SK-N-SH (cell line): ENCODE results near the gene CHPF. TPM values are rescaled to one million over a fixed set of nuclear protein-coding genes. Genes with fewer than 3 reads are reported as not detected.
A peak's percentile ranks its signal among the peaks of the same experiment; 100 is the strongest.

Source experiments
- CTCF ChIA-PET: fragments of 300-600, 350-600 bp; formaldehyde crosslinking; extraction: SDS; loops from one replicate; lab custom pipeline; 2021; lab: Yijun Ruan, JAX
- POLR2A ChIA-PET: fragments of 350-600 bp; sonication (Branson Sonifier 250); formaldehyde crosslinking; extraction: SDS; loops from one replicate; lab custom pipeline; 2020; ENCODE audit warnings: antibody characterized with exemption, inconsistent platforms; lab: Yijun Ruan, JAX
- DNase-seq: peaks from one replicate; pipeline ENCODE4 v3.0.0; 2012
- H2AFZ ChIP-seq: fragments of 200-600 bp; sonication (generic); 2 replicates; pipeline ENCODE4 v1.8.1; 2016; ENCODE audit warnings: antibody characterized with exemption, mild to moderate bottlenecking, low read depth
- H3F3A ChIP-seq: fragments of 200-600 bp; sonication (generic); replicated peaks from 2 replicates; pipeline ENCODE3; 2016; ENCODE audit warnings: antibody characterized with exemption, mild to moderate bottlenecking; ENCODE audit not compliant: insufficient read depth
- H3K27ac ChIP-seq, 2 experiments: fragments of 200-500 bp in 1 of 2; fragments of 200-600 bp in 1 of 2; sonication (Bioruptor generic) in 1 of 2; sonication (generic), shearing (Covaris generic) in 1 of 2; 2 replicates each; pipeline versions ENCODE4 v1.5.1 to v1.6.1; 2014 to 2016; ENCODE audit warnings: low read depth in 2 of 2, inconsistent platforms in 1 of 2, low read length in 1 of 2, mild to moderate bottlenecking in 1 of 2, mixed read lengths in 1 of 2
- H3K27me3 ChIP-seq: fragments of 200-600 bp; sonication (generic), shearing (Covaris generic); 2 replicates; pipeline ENCODE4 v1.6.1; 2016; ENCODE audit warnings: mixed run types; ENCODE audit not compliant: insufficient read depth
- H3K36me3 ChIP-seq, 2 experiments: fragments of 200-500 bp in 1 of 2; fragments of 200-600 bp in 1 of 2; sonication (Bioruptor generic) in 1 of 2; sonication (generic) in 1 of 2; replicated peaks in 1 of 2; 2 replicates each; pipeline versions ENCODE3 to v1.5.1; 2014 to 2016; ENCODE audit warnings: low read length in 1 of 2, mild to moderate bottlenecking in 1 of 2; ENCODE audit not compliant: insufficient read depth in 2 of 2, control insufficient read depth in 1 of 2
- H3K4me1 ChIP-seq, 2 experiments: fragments of 200-500 bp in 1 of 2; fragments of 200-600 bp in 1 of 2; sonication (Bioruptor generic) in 1 of 2; sonication (generic), shearing (Covaris generic) in 1 of 2; 2 replicates each; pipeline versions ENCODE4 v1.5.1 to v1.6.1; 2014 to 2016; ENCODE audit warnings: low read depth in 1 of 2, low read length in 1 of 2, mixed run types in 1 of 2; ENCODE audit not compliant: insufficient read depth in 2 of 2, control insufficient read depth in 1 of 2
- H3K4me2 ChIP-seq: fragments of 200-600 bp; sonication (generic), shearing (Covaris generic); 2 replicates; pipeline ENCODE4 v1.6.1; 2017; ENCODE audit warnings: mixed run types
- H3K4me3 ChIP-seq, 2 experiments: fragments of 200-500 bp in 1 of 2; fragments of 200-600 bp in 1 of 2; sonication (Bioruptor generic) in 1 of 2; sonication (generic), shearing (Covaris generic) in 1 of 2; 2 replicates each; pipeline versions ENCODE4 v1.5.1 to v1.8.1; 2014 to 2016; ENCODE audit warnings: low read depth in 2 of 2, inconsistent platforms in 1 of 2, low read length in 1 of 2, mild to moderate bottlenecking in 1 of 2, mixed read lengths in 1 of 2, moderate library complexity in 1 of 2
- H3K79me2 ChIP-seq: fragments of 200-600 bp; sonication (generic); 2 replicates; pipeline ENCODE4 v1.8.1; 2017; ENCODE audit warnings: mild to moderate bottlenecking; ENCODE audit not compliant: insufficient read depth
- H3K9ac ChIP-seq: fragments of 200-600 bp; sonication (generic); 2 replicates; pipeline ENCODE4 v1.6.1; 2017; ENCODE audit warnings: mixed run types
- H3K9me2 ChIP-seq: fragments of 200-600 bp; sonication (generic); 2 replicates; pipeline ENCODE4 v1.6.1; 2017; ENCODE audit warnings: mixed run types
- H3K9me3 ChIP-seq: fragments of 200-600 bp; sonication (generic); 2 replicates; pipeline ENCODE4 v1.6.1; 2017; ENCODE audit warnings: mixed run types, mild to moderate bottlenecking, moderate library complexity
- H4K20me1 ChIP-seq: fragments of 200-600 bp; sonication (generic); 2 replicates; pipeline ENCODE4 v1.6.1; 2017; ENCODE audit warnings: mild to moderate bottlenecking, mixed run types; ENCODE audit not compliant: insufficient read depth
- CHD2 ChIP-seq: fragments of 150-350 bp; IDR thresholded peaks from 2 replicates; pipeline ENCODE4 v1.6.1; 2018; ENCODE audit warnings: low read length; ENCODE audit not compliant: partially characterized antibody
- EP300 ChIP-seq, 2 experiments: IDR thresholded peaks; 2 replicates each; pipeline versions ENCODE4 v1.4.0 to v1.6.1; 2012; ENCODE audit warnings: borderline replicate concordance in 1 of 2, low read depth in 1 of 2, low read length in 1 of 2
- EZH2phosphoT487 ChIP-seq: fragments of 200-600 bp; sonication (generic); IDR thresholded peaks from 2 replicates; pipeline ENCODE4 v1.6.1; 2017; ENCODE audit warnings: low read depth, mixed run types, mild to moderate bottlenecking, antibody characterized with exemption, moderate library complexity, borderline replicate concordance
- GABPA ChIP-seq: IDR thresholded peaks from 2 replicates; pipeline ENCODE4 v1.4.0; 2012; ENCODE audit warnings: low read depth, mild to moderate bottlenecking
- GATA2 ChIP-seq: sonication (generic); formaldehyde crosslinking; IDR thresholded peaks from 2 replicates; pipeline ENCODE4 v1.5.0; 2020; ENCODE audit warnings: mild to moderate bottlenecking, missing genetic modification reagents
- JUND ChIP-seq: IDR thresholded peaks from 2 replicates; pipeline ENCODE4 v1.4.0; 2012
- RAD21 ChIP-seq: IDR thresholded peaks from 2 replicates; pipeline ENCODE4 v1.6.1; 2012; ENCODE audit warnings: mild to moderate bottlenecking, low read length
- RXRA ChIP-seq: IDR thresholded peaks from 2 replicates; pipeline ENCODE4 v1.4.0; 2012; ENCODE audit warnings: low read depth, mild to moderate bottlenecking, borderline replicate concordance
- SMC3 ChIP-seq: IDR thresholded peaks from 2 replicates; pipeline ENCODE4 v1.6.1; 2012; ENCODE audit warnings: low read depth, low read length, improper control_type of control experiment
- TCF12 ChIP-seq: IDR thresholded peaks from 2 replicates; pipeline ENCODE4 v1.4.0; 2012
- TEAD4 ChIP-seq: IDR thresholded peaks from 2 replicates; pipeline ENCODE4 v1.4.0; 2012; ENCODE audit warnings: mild to moderate bottlenecking, borderline replicate concordance; ENCODE audit not compliant: insufficient read depth
- WGBS: methylation state at CpG from one replicate; pipeline ENCODE4 v1.1.6; 2017; ENCODE audit warnings: low lambda C conversion rate; 5-methylcytosine and 5-hydroxymethylcytosine counted together
- polyA plus RNA-seq, 3 experiments: library from polyadenylated mRNA; depleted of rRNA; stranded (reverse); fragments of >200 nt; gene quantifications; 2 replicates each; pipeline ENCODE4 v1.2.3, GENCODE V29; 2012
- TF ChIP-seq, protein P1 (sequence below): IDR thresholded peaks from 2 replicates; pipeline ENCODE4 v1.4.0; 2012; ENCODE audit warnings: low read depth, borderline replicate concordance
- TF ChIP-seq, protein P2 (sequence below): fragments of 150-350 bp; IDR thresholded peaks from 2 replicates; pipeline ENCODE4 v1.6.1; 2017; ENCODE audit warnings: antibody characterized with exemption, low read length, low read depth, borderline replicate concordance
- TF ChIP-seq, protein P3 (sequence below): IDR thresholded peaks from 2 replicates; pipeline ENCODE4; 2012
- TF ChIP-seq, protein P4 (sequence below): fragments of 200-600 bp; sonication (generic); IDR thresholded peaks from 2 replicates; pipeline ENCODE4 v1.6.1; 2017; ENCODE audit warnings: antibody characterized with exemption, mild to moderate bottlenecking, moderate library complexity
- TF ChIP-seq, protein P5 (sequence below): IDR thresholded peaks from 2 replicates; pipeline ENCODE4 v1.6.1; 2012; ENCODE audit warnings: mild to moderate bottlenecking, low read depth, low read length, moderate library complexity
- TF ChIP-seq, protein P6 (sequence below): IDR thresholded peaks from 2 replicates; pipeline ENCODE4 v1.4.0; 2012; ENCODE audit warnings: low read depth, borderline replicate concordance

Gene CHPF
- polyA plus RNA-seq, 1 of the 3 experiments (the other 2 are of a cell fraction), result 141 TPM

DNA sequence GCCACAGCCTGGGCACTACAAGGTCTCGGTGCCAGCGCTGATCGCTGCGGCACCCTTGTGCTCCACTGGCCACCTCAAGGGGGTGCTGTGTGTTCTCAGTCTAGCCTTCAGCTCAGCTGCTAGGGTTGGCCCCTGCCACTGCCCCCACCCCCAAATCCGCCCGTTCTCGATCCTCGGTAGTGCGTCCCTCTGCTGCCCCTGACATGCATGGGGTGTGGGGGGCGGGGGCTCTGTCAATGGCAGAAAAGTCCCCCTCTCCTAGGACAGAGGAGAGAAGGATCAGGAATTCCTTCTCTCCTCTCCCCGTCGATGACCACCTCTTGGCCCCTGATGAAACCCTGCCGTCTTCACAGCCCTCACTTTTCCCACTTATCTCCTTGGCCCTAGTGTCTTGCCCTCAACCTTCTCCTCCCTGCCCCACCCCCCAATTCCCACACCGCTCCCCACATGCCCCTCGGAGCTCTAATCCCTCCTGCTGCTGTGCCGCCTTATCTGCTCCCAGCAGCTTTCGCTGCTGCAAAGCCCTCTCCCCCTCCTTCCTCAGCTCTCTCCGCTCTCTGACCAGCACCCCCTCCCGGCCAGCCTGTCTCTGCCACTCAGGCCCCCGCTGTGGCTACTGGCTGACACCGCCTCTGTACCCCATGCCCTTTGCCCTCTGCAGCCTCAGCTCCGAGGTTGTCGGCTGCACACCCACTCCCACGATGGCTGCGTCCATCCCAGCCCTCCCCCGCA lies 33.7 kb downstream of the CHPF start (continued):
- peak; percentile 77 for TF ChIP-seq RAD21
- TF ChIP-seq JUND, result no peak
- TF ChIP-seq, protein P1, sequence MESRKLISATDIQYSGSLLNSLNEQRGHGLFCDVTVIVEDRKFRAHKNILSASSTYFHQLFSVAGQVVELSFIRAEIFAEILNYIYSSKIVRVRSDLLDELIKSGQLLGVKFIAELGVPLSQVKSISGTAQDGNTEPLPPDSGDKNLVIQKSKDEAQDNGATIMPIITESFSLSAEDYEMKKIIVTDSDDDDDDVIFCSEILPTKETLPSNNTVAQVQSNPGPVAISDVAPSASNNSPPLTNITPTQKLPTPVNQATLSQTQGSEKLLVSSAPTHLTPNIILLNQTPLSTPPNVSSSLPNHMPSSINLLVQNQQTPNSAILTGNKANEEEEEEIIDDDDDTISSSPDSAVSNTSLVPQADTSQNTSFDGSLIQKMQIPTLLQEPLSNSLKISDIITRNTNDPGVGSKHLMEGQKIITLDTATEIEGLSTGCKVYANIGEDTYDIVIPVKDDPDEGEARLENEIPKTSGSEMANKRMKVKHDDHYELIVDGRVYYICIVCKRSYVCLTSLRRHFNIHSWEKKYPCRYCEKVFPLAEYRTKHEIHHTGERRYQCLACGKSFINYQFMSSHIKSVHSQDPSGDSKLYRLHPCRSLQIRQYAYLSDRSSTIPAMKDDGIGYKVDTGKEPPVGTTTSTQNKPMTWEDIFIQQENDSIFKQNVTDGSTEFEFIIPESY, result no peak
- no peak for TF ChIP-seq RXRA
- TF ChIP-seq, protein P2, sequence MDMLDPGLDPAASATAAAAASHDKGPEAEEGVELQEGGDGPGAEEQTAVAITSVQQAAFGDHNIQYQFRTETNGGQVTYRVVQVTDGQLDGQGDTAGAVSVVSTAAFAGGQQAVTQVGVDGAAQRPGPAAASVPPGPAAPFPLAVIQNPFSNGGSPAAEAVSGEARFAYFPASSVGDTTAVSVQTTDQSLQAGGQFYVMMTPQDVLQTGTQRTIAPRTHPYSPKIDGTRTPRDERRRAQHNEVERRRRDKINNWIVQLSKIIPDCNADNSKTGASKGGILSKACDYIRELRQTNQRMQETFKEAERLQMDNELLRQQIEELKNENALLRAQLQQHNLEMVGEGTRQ, result no peak
- TF ChIP-seq GATA2 (CRISPR knock-in tag), result peak; percentile 67; the same call in 1 of the 2 replicates
- TF ChIP-seq EZH2phosphoT487, result no peak
- TF ChIP-seq TEAD4, result no peak

DNA sequence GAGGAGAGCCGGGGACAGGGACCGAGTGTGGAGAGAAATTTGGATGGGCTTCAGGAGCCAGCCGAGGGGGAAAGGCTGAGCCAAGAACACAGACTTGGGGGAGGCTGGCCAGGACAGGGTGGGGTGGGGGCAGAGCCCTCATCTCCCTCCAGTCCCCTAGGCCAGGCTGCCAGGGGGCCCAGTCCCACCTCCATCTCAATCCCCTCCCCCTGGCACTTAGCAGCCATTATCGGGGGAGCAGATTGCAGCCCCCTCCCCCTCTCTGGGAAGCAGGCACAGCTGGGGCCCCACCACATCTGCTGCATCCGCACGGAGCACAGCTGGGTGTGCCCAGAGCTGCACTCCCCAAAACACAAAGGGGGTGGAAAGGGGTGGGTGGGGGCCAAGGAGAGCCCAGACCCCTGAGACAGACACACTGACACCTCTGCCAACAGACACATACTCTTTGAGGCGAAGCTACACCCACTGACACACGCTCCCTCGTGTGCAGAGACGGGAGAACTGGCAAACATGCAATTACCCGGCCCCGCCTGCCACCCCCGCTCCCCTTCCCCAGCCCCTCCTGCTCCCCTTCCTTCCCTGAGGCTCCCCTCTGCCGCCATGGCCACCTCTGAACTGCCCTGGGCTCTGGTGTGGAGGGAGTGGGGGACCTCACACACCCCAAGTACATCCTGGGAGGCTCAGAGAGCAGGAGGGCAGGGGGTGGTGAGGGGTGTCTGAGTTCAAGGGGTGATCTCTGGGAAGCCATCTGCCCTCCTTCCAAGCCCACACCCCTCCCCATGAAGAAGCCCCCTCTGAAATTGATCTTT lies 34.4 kb downstream of the CHPF start:
- peak; percentile 60 for DNase-seq
- 10% methylated on average over 5 of the region's 14 CpGs for WGBS
- peaks cover 0 to 16% of the 10 kb centered on the region in 2 experiments for H3K36me3 ChIP-seq
- no peak overlapping the region for H2AFZ ChIP-seq
- peak overlapping the region in 1 of 2 experiments; percentile 96; a peak in 2 of 4 replicates for H3K27ac ChIP-seq
- H3F3A ChIP-seq, result no peaks in the 10 kb centered on the region
- H3K79me2 ChIP-seq, result no peaks in the 10 kb centered on the region
- H3K4me1 ChIP-seq, result peaks cover 3 to 99% of the 10 kb centered on the region in 2 experiments; a peak in 2 of 4 replicates
- no peaks in the 10 kb centered on the region for H4K20me1 ChIP-seq
- CTCF ChIA-PET, result interaction anchor here (0.9 to 62.1 kb wide), 13 partner anchors 6 to 507 kb away, joined by 3 to 2824 read pairs (median 5); partner anchors contain the start of genes ASIC4, CHPF, GMPPA and TMEM198
- H3K27me3 ChIP-seq, result peaks cover 13% of the 10 kb centered on the region
- no peak overlapping the region for H3K9ac ChIP-seq
- peak overlapping the region; percentile 70; the same call in 1 of the 2 replicates for H3K4me2 ChIP-seq
- POLR2A ChIA-PET, result interaction anchor here (1.0 to 13.5 kb wide), 12 partner anchors 9 to 105 kb away, joined by 3 to 210 read pairs (median 4); partner anchors contain the start of genes GMPPA and OBSL1
- H3K9me2 ChIP-seq, result no peaks in the 10 kb centered on the region
- no peaks in the 10 kb centered on the region for H3K9me3 ChIP-seq
- peak overlapping the region in 1 of 2 experiments; percentile 46; a peak in 2 of 4 replicates for H3K4me3 ChIP-seq
- TF ChIP-seq TCF12 (no peak), EP300 (IDR thresholded peaks at IDR 0.05; ENCODE audit: borderline replicate concordance in 1 of 2, low read depth in 1 of 2, low read length in 1 of 2) (peak in 1 of 2 experiments; percentile 49; a peak in 2 of 4 replicates), GATA2 (CRISPR knock-in tag) (peak; percentile 24; the same call in 1 of the 2 replicates), SMC3 (no peak), GABPA (no peak), CHD2 (peak; percentile 77)
- TF ChIP-seq, protein P3, sequence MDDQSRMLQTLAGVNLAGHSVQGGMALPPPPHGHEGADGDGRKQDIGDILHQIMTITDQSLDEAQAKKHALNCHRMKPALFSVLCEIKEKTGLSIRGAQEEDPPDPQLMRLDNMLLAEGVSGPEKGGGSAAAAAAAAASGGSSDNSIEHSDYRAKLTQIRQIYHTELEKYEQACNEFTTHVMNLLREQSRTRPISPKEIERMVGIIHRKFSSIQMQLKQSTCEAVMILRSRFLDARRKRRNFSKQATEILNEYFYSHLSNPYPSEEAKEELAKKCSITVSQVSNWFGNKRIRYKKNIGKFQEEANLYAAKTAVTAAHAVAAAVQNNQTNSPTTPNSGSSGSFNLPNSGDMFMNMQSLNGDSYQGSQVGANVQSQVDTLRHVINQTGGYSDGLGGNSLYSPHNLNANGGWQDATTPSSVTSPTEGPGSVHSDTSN, result no peak
- TF ChIP-seq, protein P4, sequence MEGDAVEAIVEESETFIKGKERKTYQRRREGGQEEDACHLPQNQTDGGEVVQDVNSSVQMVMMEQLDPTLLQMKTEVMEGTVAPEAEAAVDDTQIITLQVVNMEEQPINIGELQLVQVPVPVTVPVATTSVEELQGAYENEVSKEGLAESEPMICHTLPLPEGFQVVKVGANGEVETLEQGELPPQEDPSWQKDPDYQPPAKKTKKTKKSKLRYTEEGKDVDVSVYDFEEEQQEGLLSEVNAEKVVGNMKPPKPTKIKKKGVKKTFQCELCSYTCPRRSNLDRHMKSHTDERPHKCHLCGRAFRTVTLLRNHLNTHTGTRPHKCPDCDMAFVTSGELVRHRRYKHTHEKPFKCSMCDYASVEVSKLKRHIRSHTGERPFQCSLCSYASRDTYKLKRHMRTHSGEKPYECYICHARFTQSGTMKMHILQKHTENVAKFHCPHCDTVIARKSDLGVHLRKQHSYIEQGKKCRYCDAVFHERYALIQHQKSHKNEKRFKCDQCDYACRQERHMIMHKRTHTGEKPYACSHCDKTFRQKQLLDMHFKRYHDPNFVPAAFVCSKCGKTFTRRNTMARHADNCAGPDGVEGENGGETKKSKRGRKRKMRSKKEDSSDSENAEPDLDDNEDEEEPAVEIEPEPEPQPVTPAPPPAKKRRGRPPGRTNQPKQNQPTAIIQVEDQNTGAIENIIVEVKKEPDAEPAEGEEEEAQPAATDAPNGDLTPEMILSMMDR, result no peak
- TF ChIP-seq, protein P5, sequence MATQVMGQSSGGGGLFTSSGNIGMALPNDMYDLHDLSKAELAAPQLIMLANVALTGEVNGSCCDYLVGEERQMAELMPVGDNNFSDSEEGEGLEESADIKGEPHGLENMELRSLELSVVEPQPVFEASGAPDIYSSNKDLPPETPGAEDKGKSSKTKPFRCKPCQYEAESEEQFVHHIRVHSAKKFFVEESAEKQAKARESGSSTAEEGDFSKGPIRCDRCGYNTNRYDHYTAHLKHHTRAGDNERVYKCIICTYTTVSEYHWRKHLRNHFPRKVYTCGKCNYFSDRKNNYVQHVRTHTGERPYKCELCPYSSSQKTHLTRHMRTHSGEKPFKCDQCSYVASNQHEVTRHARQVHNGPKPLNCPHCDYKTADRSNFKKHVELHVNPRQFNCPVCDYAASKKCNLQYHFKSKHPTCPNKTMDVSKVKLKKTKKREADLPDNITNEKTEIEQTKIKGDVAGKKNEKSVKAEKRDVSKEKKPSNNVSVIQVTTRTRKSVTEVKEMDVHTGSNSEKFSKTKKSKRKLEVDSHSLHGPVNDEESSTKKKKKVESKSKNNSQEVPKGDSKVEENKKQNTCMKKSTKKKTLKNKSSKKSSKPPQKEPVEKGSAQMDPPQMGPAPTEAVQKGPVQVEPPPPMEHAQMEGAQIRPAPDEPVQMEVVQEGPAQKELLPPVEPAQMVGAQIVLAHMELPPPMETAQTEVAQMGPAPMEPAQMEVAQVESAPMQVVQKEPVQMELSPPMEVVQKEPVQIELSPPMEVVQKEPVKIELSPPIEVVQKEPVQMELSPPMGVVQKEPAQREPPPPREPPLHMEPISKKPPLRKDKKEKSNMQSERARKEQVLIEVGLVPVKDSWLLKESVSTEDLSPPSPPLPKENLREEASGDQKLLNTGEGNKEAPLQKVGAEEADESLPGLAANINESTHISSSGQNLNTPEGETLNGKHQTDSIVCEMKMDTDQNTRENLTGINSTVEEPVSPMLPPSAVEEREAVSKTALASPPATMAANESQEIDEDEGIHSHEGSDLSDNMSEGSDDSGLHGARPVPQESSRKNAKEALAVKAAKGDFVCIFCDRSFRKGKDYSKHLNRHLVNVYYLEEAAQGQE, result no peak
- TF ChIP-seq, protein P6, sequence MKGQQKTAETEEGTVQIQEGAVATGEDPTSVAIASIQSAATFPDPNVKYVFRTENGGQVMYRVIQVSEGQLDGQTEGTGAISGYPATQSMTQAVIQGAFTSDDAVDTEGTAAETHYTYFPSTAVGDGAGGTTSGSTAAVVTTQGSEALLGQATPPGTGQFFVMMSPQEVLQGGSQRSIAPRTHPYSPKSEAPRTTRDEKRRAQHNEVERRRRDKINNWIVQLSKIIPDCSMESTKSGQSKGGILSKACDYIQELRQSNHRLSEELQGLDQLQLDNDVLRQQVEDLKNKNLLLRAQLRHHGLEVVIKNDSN, result no peak
